Activated CD4-positive, alpha-beta T cell treated with anti-CD3 and anti-CD28 coated beads, Interleukin-2, amount 10 ng/mL, durations not matched to agents 24 days and 14 days (primary cell): ENCODE results near the gene TMEM52. TPM values are rescaled to one million over a fixed set of nuclear protein-coding genes. Genes with fewer than 3 reads are reported as not detected.
"Not testable (repeated sequence)": the region's sequence is repeated elsewhere in the genome, so short reads cannot be mapped to it uniquely, and the experiment has no call there.

Source experiments
- DNase-seq: peaks from one replicate; pipeline ENCODE4 v3.0.0; 2022
- H3K27ac Mint-ChIP-seq: one replicate; pipeline ENCODE4 v1.8.0; 2022; ENCODE audit warnings: mild to moderate bottlenecking, mixed read lengths
- H3K27me3 Mint-ChIP-seq: one replicate; pipeline ENCODE4 v1.8.0; 2022; ENCODE audit warnings: mixed read lengths
- H3K36me3 Mint-ChIP-seq: one replicate; pipeline ENCODE4 v1.8.0; 2022; ENCODE audit warnings: low read depth, mild to moderate bottlenecking, mixed read lengths
- H3K4me1 Mint-ChIP-seq: one replicate; pipeline ENCODE4 v1.8.0; 2021; ENCODE audit warnings: mixed read lengths
- H3K4me3 Mint-ChIP-seq: one replicate; pipeline ENCODE4 v1.8.0; 2022; ENCODE audit warnings: mild to moderate bottlenecking, moderate library complexity, mixed read lengths
- H3K9me3 Mint-ChIP-seq: one replicate; pipeline ENCODE4 v1.8.0; 2021; ENCODE audit warnings: mixed read lengths
- intact Hi-C: fragments of 100-400 bp; cut with micrococcal nuclease; formaldehyde crosslinking; loops from one replicate; pipeline ENCODE4 v1.15.1; 2023
- total RNA-seq: library from RNA; stranded (reverse); gene quantifications from 2 replicates; pipeline ENCODE4 v1.2.3, GENCODE V29; 2022

TMEM52 gene
- total RNA-seq, 1 donor from 2014 or later, result 3.1 TPM

- Mint-ChIP-seq H3K27me3 (no peaks in the 10 kb centered on the region), H3K9me3 (no peaks in the 10 kb centered on the region), H3K27ac (no peak overlapping the region), H3K36me3 (no peaks in the 10 kb centered on the region), H3K4me1 (no peaks in the 10 kb centered on the region), H3K4me3 (no peak overlapping the region)
- DNase-seq, result no peak
- intact Hi-C loops, result no loop called here
Observed at GRCh38 chr1:1941868-1942752, 23.0 kb upstream of the TMEM52 start.

- Mint-ChIP-seq H3K9me3 (no peaks in the 10 kb centered on the region), H3K4me3 (no peak overlapping the region), H3K4me1 (no peaks in the 10 kb centered on the region), H3K27me3 (no peaks in the 10 kb centered on the region), H3K36me3 (no peaks in the 10 kb centered on the region), H3K27ac (no peak overlapping the region)
- no peak for DNase-seq
- intact Hi-C loops, result no loop called here
Observed at GRCh38 chr1:1941211-1941841, 22.2 kb upstream of the TMEM52 start.

GRCh38 chr1:1940123-1940425, 21.0 kb upstream of the TMEM52 start:
- Mint-ChIP-seq H3K27me3 (no peaks in the 10 kb centered on the region), H3K9me3 (peaks cover 6% of the 10 kb centered on the region), H3K27ac (no peak overlapping the region), H3K36me3 (no peaks in the 10 kb centered on the region), H3K4me1 (no peaks in the 10 kb centered on the region), H3K4me3 (no peak overlapping the region)
- intact Hi-C loops, result no loop called here
- no peak for DNase-seq

GRCh38 chr1:1939296-1940122, 20.4 kb upstream of the TMEM52 start:
- intact Hi-C loops, result no loop called here
- no peaks in the 10 kb centered on the region for H3K36me3 Mint-ChIP-seq
- no peaks in the 10 kb centered on the region for H3K27me3 Mint-ChIP-seq
- no peak for DNase-seq
- no peak overlapping the region for H3K27ac Mint-ChIP-seq
- H3K4me1 Mint-ChIP-seq, result no peaks in the 10 kb centered on the region
- no peak overlapping the region for H3K4me3 Mint-ChIP-seq
- peaks cover 8% of the 10 kb centered on the region for H3K9me3 Mint-ChIP-seq

GRCh38 chr1:1938613-1939295, 19.7 kb upstream of the TMEM52 start:
- intact Hi-C loops, result no loop called here
- no peaks in the 10 kb centered on the region for H3K27me3 Mint-ChIP-seq
- H3K4me3 Mint-ChIP-seq, result no peak overlapping the region
- no peak overlapping the region for H3K27ac Mint-ChIP-seq
- H3K9me3 Mint-ChIP-seq, result peaks cover 15% of the 10 kb centered on the region
- DNase-seq, result no peak
- H3K36me3 Mint-ChIP-seq, result peaks cover 2% of the 10 kb centered on the region
- H3K4me1 Mint-ChIP-seq, result no peaks in the 10 kb centered on the region

- Mint-ChIP-seq H3K36me3 (peaks cover 2% of the 10 kb centered on the region), H3K4me1 (no peaks in the 10 kb centered on the region), H3K9me3 (peaks cover 20% of the 10 kb centered on the region), H3K27ac (no peak overlapping the region), H3K27me3 (no peaks in the 10 kb centered on the region), H3K4me3 (no peak overlapping the region)
- intact Hi-C loops, result no loop called here
- DNase-seq, result no peak
Observed at GRCh38 chr1:1938276-1938573, 19.1 kb upstream of the TMEM52 start.

GRCh38 chr1:1937549-1938275, 18.6 kb upstream of the TMEM52 start:
- Mint-ChIP-seq H3K4me1 (no peaks in the 10 kb centered on the region), H3K27ac (no peak overlapping the region), H3K9me3 (peaks cover 20% of the 10 kb centered on the region), H3K36me3 (peaks cover 2% of the 10 kb centered on the region), H3K27me3 (no peaks in the 10 kb centered on the region), H3K4me3 (no peak overlapping the region)
- intact Hi-C loops, result no loop called here
- no peak for DNase-seq

GRCh38 chr1:1937061-1937460, 18.0 kb upstream of the TMEM52 start:
- H3K9me3 Mint-ChIP-seq, result peaks cover 20% of the 10 kb centered on the region
- no peak overlapping the region for H3K4me3 Mint-ChIP-seq
- no peaks in the 10 kb centered on the region for H3K27me3 Mint-ChIP-seq
- intact Hi-C loops, result no loop called here
- no peak for DNase-seq
- H3K36me3 Mint-ChIP-seq, result peaks cover 2% of the 10 kb centered on the region
- no peak overlapping the region for H3K27ac Mint-ChIP-seq
- no peaks in the 10 kb centered on the region for H3K4me1 Mint-ChIP-seq

GRCh38 chr1:1934848-1935247, 15.8 kb upstream of the TMEM52 start:
- H3K27ac Mint-ChIP-seq, intact Hi-C loops, H3K27me3 Mint-ChIP-seq, H3K36me3 Mint-ChIP-seq, H3K4me1 Mint-ChIP-seq, DNase-seq, H3K4me3 Mint-ChIP-seq: not testable (repeated sequence)
- peaks cover 20% of the 10 kb centered on the region for H3K9me3 Mint-ChIP-seq

- DNase-seq, result peak; percentile 54
- Mint-ChIP-seq H3K4me3 (no peak overlapping the region), H3K36me3 (peaks cover 2% of the 10 kb centered on the region), H3K27ac (no peak overlapping the region), H3K4me1 (no peaks in the 10 kb centered on the region), H3K9me3 (peaks cover 14% of the 10 kb centered on the region), H3K27me3 (no peaks in the 10 kb centered on the region)
- intact Hi-C loops, result no loop called here
Observed at GRCh38 chr1:1929639-1930545, 10.8 kb upstream of the TMEM52 start.

GRCh38 chr1:1929102-1929638, 10.1 kb upstream of the TMEM52 start:
- intact Hi-C loops, result no loop called here
- no peak overlapping the region for H3K27ac Mint-ChIP-seq
- no peak overlapping the region for H3K4me3 Mint-ChIP-seq
- no peaks in the 10 kb centered on the region for H3K36me3 Mint-ChIP-seq
- no peaks in the 10 kb centered on the region for H3K27me3 Mint-ChIP-seq
- no peak for DNase-seq
- H3K9me3 Mint-ChIP-seq, result peaks cover 9% of the 10 kb centered on the region
- H3K4me1 Mint-ChIP-seq, result no peaks in the 10 kb centered on the region

- Mint-ChIP-seq H3K27me3 (no peaks in the 10 kb centered on the region), H3K36me3 (no peaks in the 10 kb centered on the region), H3K9me3 (peaks cover 2% of the 10 kb centered on the region), H3K4me1 (no peaks in the 10 kb centered on the region), H3K27ac (no peak overlapping the region), H3K4me3 (no peak overlapping the region)
- DNase-seq, result no peak
- intact Hi-C loops, result no loop called here
Observed at GRCh38 chr1:1928231-1929101, 9.4 kb upstream of the TMEM52 start.
